Body of pancreas (tissue), 4 donors: ENCODE measurements around the gene UPK3B.
"Not testable (repeated sequence)": the region's sequence is repeated elsewhere in the genome, so short reads cannot be mapped to it uniquely, and the experiment has no call there.

Experiments
- CTCF ChIP-seq, 7 experiments: fragments of 450-650 bp in 4 of 7; fragments of 200-600 bp in 3 of 7; sonication (generic) in 3 of 7; IDR thresholded peaks; one replicate each; pipeline ENCODE4 v1.5.1; 2016 to 2019; ENCODE audit warnings: antibody characterized with exemption in 7 of 7
- POLR2A ChIP-seq, 3 donors: fragments of 450-650 bp; IDR thresholded peaks; one replicate each; pipeline ENCODE4 v1.6.1; 2016; ENCODE audit warnings: antibody characterized with exemption in 3 of 3, mild to moderate bottlenecking in 2 of 3

GRCh38 chr7:76467743-76468404 is 42.5 kb upstream of the UPK3B start:
- TF ChIP-seq POLR2A, CTCF (IDR thresholded peaks at IDR 0.05): not testable (repeated sequence)
